GM12878 (cell line): Measurements from ENCODE around the gene CYSTM1. TPM values are rescaled to one million over a fixed set of nuclear protein-coding genes. Genes with fewer than 3 reads are reported as not detected.
"Not testable (repeated sequence)": the region's sequence is repeated elsewhere in the genome, so short reads cannot be mapped to it uniquely, and the experiment has no call there.

Experiments
- ATAC-seq: fragments of 200-7000 bp; cut with Tn5 transposase; 3 replicates; pipeline ENCODE4 v1.9.1; 2020; ENCODE audit warnings: mild to moderate bottlenecking, moderate library complexity
- BruUV-seq: library from RNA; stranded (reverse); fragments of 400-500 nt; replicated peaks from 2 replicates; lab custom pipeline; 2021; lab: Mats Ljungman, UMichigan
- CTCF ChIA-PET: fragments of 300-600 bp; sonication (Branson Sonifier 250); formaldehyde crosslinking; extraction: SDS; loops from one replicate; lab custom pipeline; 2021; ENCODE audit warnings: inconsistent platforms; lab: Yijun Ruan, JAX
- POLR2A ChIA-PET: fragments of 350-600 bp; formaldehyde crosslinking; extraction: SDS; loops from one replicate; lab custom pipeline; 2021; ENCODE audit warnings: inconsistent platforms; lab: Charles Lee
- RAD21 ChIA-PET: fragments of 300-600 bp; sonication (Branson Sonifier 250); formaldehyde crosslinking; loops from one replicate; lab custom pipeline; 2023; ENCODE audit warnings: antibody characterized with exemption; ENCODE audit not compliant: unreplicated experiment; lab: Charles Lee
- SMC1A ChIA-PET: fragments of 300-600 bp; sonication (Branson Sonifier 250); formaldehyde crosslinking; loops from one replicate; lab custom pipeline; 2023; ENCODE audit not compliant: unreplicated experiment, uncharacterized antibody; lab: Charles Lee
- DNase-seq: peaks from one replicate; pipeline ENCODE4 v3.0.0-alpha.2; 2011; ENCODE audit warnings: low read depth, low spot score
- FAIRE-seq: peaks from 3 replicates; lab custom pipeline; 2011; peaks lifted over from hg19 to GRCh38; lab: Jason Lieb, UNC
- H2AFZ ChIP-seq: 2 replicates; pipeline ENCODE4 v1.6.0; 2011; ENCODE audit warnings: low read depth, low read length, control low read depth; ENCODE audit not compliant: control insufficient read depth
- H3K27ac ChIP-seq: 2 replicates; pipeline ENCODE4 v1.5.1; 2011; ENCODE audit warnings: control low read depth; ENCODE audit not compliant: control insufficient read depth, insufficient read depth
- H3K27me3 ChIP-seq, 2 experiments: replicated peaks in 1 of 2; 2 replicates each; pipeline versions ENCODE4 v1.6.0 to v1.6.1; 2011; ENCODE audit warnings: low read length in 1 of 2; ENCODE audit not compliant: control insufficient read depth in 2 of 2, insufficient read depth in 2 of 2
- H3K36me3 ChIP-seq, 2 experiments: 2 replicates each; pipeline ENCODE4 v1.5.1; 2011; ENCODE audit warnings: low read length in 1 of 2; ENCODE audit not compliant: control insufficient read depth in 2 of 2, insufficient read depth in 2 of 2
- H3K4me1 ChIP-seq: 2 replicates; pipeline ENCODE4 v1.6.1; 2011; ENCODE audit warnings: mild to moderate bottlenecking, low read length, moderate library complexity, mixed read lengths; ENCODE audit not compliant: control insufficient read depth, insufficient read depth
- H3K4me2 ChIP-seq: 2 replicates; pipeline ENCODE4 v1.6.0; 2011; ENCODE audit warnings: control low read depth; ENCODE audit not compliant: control insufficient read depth, insufficient read depth
- H3K4me3 ChIP-seq: fragments of 200-600 bp; sonication (generic); 2 replicates; pipeline ENCODE4 v1.5.1; 2016
- H3K79me2 ChIP-seq: 2 replicates; pipeline ENCODE4 v1.6.0; 2011; ENCODE audit warnings: low read length; ENCODE audit not compliant: control insufficient read depth, insufficient read depth
- H3K9ac ChIP-seq: 2 replicates; pipeline ENCODE4 v1.8.0; 2011; ENCODE audit warnings: low read length, control low read depth, mixed read lengths; ENCODE audit not compliant: control insufficient read depth, insufficient read depth
- H3K9me3 ChIP-seq: replicated peaks from 3 replicates; pipeline ENCODE4 v1.5.1; 2011; ENCODE audit warnings: mild to moderate bottlenecking, low read length; ENCODE audit not compliant: control insufficient read depth, insufficient read depth
- H4K20me1 ChIP-seq: 2 replicates; pipeline ENCODE4 v1.6.0; 2011; ENCODE audit not compliant: control insufficient read depth, insufficient read depth
- DPF2 ChIP-seq: fragments of 450-650 bp; IDR thresholded peaks from 2 replicates; pipeline ENCODE4 v1.6.1; 2017; ENCODE audit warnings: mild to moderate bottlenecking
- IKZF2 ChIP-seq, 2 experiments: fragments of 450-650 bp; IDR thresholded peaks; 2 replicates each; pipeline ENCODE4 v1.6.1; 2017; ENCODE audit warnings: mild to moderate bottlenecking in 2 of 2, moderate library complexity in 2 of 2
- SRF ChIP-seq, 2 experiments: IDR thresholded peaks; 2 replicates each; pipeline ENCODE4 v1.6.1; 2011; ENCODE audit warnings: low read depth in 2 of 2, low read length in 2 of 2, mild to moderate bottlenecking in 1 of 2, moderate library complexity in 1 of 2
- WGBS: methylation state at CpG from one replicate; pipeline ENCODE4 v1.1.6; 2016; ENCODE audit warnings: low lambda C conversion rate; ENCODE audit not compliant: insufficient replicate concordance, insufficient coverage; ENCODE audit errors: missing lambda C conversion rate; 5-methylcytosine and 5-hydroxymethylcytosine counted together
- in situ Hi-C: fragments of 300-500 bp; cut with MboI; formaldehyde crosslinking; loops from 9 replicates; pipeline ENCODE4 v1.14.3; 2018; ENCODE audit warnings: mixed read lengths
- intact Hi-C: fragments of 100-400 bp; cut with micrococcal nuclease; formaldehyde crosslinking; loops from one replicate; pipeline ENCODE4 v1.14.2; 2022; ENCODE audit not compliant: unreplicated experiment
- polyA plus RNA-seq, 11 experiments: library from polyadenylated mRNA; depleted of rRNA in 4 of 11; unstranded in 6 of 11; stranded (reverse) in 5 of 11; fragments of >200 nt; fragmentation: Nextera tagmentation in 4 of 11; fragmentation: Illumina TruSeq in 1 of 11; extraction: Ambion mirVana in 4 of 11; extraction: Trizol in 1 of 11; gene quantifications; 1 replicate in 1 of 11; 2 replicates in 10 of 11; pipeline versions ENCODE4 v1.2.1 to v1.2.3, GENCODE V29; 2011 to 2016; ENCODE audit warnings: inconsistent platforms in 2 of 11, missing spikeins in 2 of 11, low read depth in 1 of 11
- total RNA-seq, 4 experiments: library from RNA; depleted of rRNA in 3 of 4; stranded (reverse); fragments of >200 nt in 3 of 4; fragmentation: Illumina TruSeq in 1 of 4; extraction: Trizol in 1 of 4; gene quantifications; 2 replicates each; pipeline versions ENCODE4 v1.2.1 to v1.2.3, GENCODE V29; 2013 to 2021

CYSTM1 gene
- total and polyA plus RNA-seq, 10 of the 15 experiments (the other 5 are each of a cell fraction or from before 2014, with no cell fraction given) = 52.7 to 261 (median 98.7) TPM

DNA sequence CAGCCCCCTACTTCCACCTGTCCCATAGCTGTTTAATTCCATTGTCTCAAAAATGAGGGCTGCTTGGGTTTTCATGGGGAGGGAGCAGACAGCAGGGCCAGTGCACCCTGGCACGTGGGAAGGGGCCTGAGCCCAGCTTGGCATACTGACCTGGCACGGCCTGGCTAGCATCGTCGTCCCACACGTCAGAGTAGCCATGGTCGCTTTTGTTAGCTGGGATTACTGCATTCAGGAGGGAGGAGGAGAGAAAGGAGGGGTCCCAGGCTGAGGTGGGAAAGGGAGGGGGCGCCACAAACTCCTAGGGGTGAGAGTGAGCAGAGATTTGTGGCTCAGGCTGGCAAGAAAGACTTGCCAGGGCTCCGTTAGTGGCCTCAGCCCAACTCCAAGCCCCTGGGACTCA, 21.1 kb upstream of the CYSTM1 start:
- Histone ChIP-seq H3K4me1 (peaks cover 4% of the 10 kb centered on the region), H3K4me2 (no peak overlapping the region), H3K36me3 (no peaks in the 10 kb centered on the region), H3K27ac (no peak overlapping the region), H3K27me3 (no peaks in the 10 kb centered on the region), H3K9me3 (no peaks in the 10 kb centered on the region), H4K20me1 (no peaks in the 10 kb centered on the region), H3K79me2 (no peaks in the 10 kb centered on the region), H3K9ac (no peak overlapping the region), H2AFZ (no peak overlapping the region), H3K4me3 (no peak overlapping the region)
- POLR2A ChIA-PET = no interaction called here
- in situ Hi-C loops = loop anchor here (5.0 kb wide), 1 partner anchor 72 kb away; no protein-coding TSS in a partner anchor
- no peak for FAIRE-seq
- SMC1A ChIA-PET = interaction anchor here (0.9 to 5.8 kb wide), 5 partner anchors 9 to 184 kb away, joined by 3 to 58 read pairs (median 5); no protein-coding TSS in a partner anchor
- RAD21 ChIA-PET = interaction anchor here (0.8 to 8.0 kb wide), 2 partner anchors 14 to 81 kb away, joined by 3 to 60 read pairs; no protein-coding TSS in a partner anchor
- BruUV-seq = no TSS peak
- TF ChIP-seq DPF2 (no peak), IKZF2 (IDR thresholded peaks at IDR 0.05) (no peak), SRF (IDR thresholded peaks at IDR 0.05; ENCODE audit: low read depth in 2 of 2, low read length in 2 of 2) (no peak)
- 44% methylated on average over 8 of the region's 8 CpGs for whole genome bisulfite sequencing
- CTCF ChIA-PET = interaction anchor here (1.0 to 19.8 kb wide), 8 partner anchors 9 to 366 kb away, joined by 3 to 353 read pairs (median 8); no protein-coding TSS in a partner anchor
- intact Hi-C loops = no loop called here
- no peak for DNase-seq
- no peak for ATAC-seq

DNA sequence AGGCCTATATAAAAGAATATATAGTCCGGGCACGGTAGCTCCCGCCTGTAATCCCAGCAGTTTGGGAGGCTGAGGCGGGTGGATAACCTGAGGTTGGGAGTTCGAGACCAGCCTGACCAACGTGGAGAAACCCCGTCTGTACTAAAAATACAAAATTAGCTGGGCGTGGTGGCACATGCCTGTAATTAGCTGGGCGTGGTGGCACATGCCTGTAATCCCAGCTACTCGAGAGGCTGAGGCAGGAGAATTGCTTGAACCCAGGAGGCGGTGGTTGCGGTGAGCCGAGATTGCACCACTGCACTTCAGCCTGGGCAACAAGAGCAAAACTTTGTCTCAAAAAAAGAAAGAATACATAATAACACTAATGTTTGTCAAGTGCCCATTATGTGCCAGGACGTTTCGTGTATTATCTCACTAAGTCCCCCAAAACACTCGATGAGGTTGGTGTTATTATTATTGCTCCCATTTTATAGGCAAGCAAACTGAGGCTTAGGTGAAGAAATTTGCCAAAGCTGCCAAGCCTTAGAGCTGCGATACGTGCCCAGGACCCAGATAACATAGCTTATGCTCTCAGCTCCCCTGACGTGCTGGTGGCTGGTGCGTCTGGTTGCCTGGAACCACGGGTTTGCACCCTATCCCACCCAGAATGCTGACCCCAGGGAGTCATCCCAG, 20.1 kb upstream of the CYSTM1 start:
- H3K4me2 ChIP-seq, ATAC-seq, H3K4me3 ChIP-seq, H3K4me1 ChIP-seq, POLR2A ChIA-PET, H3K27me3 ChIP-seq, BruUV-seq, DNase-seq, H2AFZ ChIP-seq, H4K20me1 ChIP-seq, H3K79me2 ChIP-seq, H3K27ac ChIP-seq, H3K9ac ChIP-seq, H3K9me3 ChIP-seq, FAIRE-seq, H3K36me3 ChIP-seq: not testable (repeated sequence)
- CTCF ChIA-PET = interaction anchor here (0.7 to 19.8 kb wide), 11 partner anchors 10 to 367 kb away, joined by 3 to 353 read pairs (median 4); no protein-coding TSS in a partner anchor
- in situ Hi-C loops (loop anchor here (5.0 kb wide), 2 partner anchors 73 to 368 kb away; no protein-coding TSS in a partner anchor), intact Hi-C loops (loop anchor here (5.0 kb wide), 1 partner anchor 293 kb away; no protein-coding TSS in a partner anchor)
- SMC1A ChIA-PET = interaction anchor here (0.8 to 5.8 kb wide), 9 partner anchors 10 to 368 kb away, joined by 3 to 58 read pairs (median 4); no protein-coding TSS in a partner anchor
- RAD21 ChIA-PET = interaction anchor here (0.6 to 8.0 kb wide), 5 partner anchors 13 to 186 kb away, joined by 3 to 60 read pairs (median 4); no protein-coding TSS in a partner anchor
- WGBS = 58% methylated on average over 21 of the region's 21 CpGs
